ENCODE results near the gene RNU2-63P. TPM values are rescaled to one million over a fixed set of nuclear protein-coding genes. Genes with fewer than 3 reads are reported as not detected.

RNU2-63P gene
- total RNA-seq, 1 experiment from 2014 or later = not detected

- POLR2A ChIA-PET (ENCODE audit: unreplicated experiment) = no interaction called here
Measured at GRCh38 chr2:88053296-88053695, 36.9 kb upstream of the RNU2-63P start.

DNA sequence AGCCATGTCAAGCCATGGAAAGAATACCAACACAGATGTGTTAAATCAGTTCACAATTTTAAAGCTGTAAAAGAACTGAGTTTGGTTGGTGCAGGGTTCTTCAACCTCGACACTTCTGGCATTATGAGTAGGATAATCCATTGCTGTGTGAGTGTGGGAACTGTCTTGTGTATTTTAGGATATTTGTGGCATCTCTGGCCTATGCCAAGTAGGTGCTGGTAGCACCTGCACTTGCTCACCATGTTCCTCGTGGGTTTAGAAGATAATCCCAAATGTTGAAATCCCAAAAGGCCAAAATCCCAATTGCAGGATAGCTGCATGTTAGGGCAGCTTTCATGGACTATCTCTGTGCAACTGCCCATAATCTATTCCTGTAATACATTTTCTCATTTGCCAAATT is 35.4 kb upstream of the RNU2-63P start:
- Histone ChIP-seq H3K27me3 (ENCODE audit: insufficient read depth, low read depth) (no peaks in the 10 kb centered on the region), H3K4me2 (no peak overlapping the region), H3K4me1 (replicated peaks; ENCODE audit: insufficient read depth) (peaks cover 21% of the 10 kb centered on the region), H3K79me2 (ENCODE audit: low read depth) (peaks cover 29% of the 10 kb centered on the region), H3K9me3 (ENCODE audit: insufficient read depth, low read depth) (no peaks in the 10 kb centered on the region), H3K36me3 (ENCODE audit: low read depth) (peaks cover 10% of the 10 kb centered on the region), H3F3A (ENCODE audit: insufficient read depth, low read depth) (no peaks in the 10 kb centered on the region; the same call in 1 of the 2 replicates), H4K20me1 (ENCODE audit: insufficient read depth) (no peaks in the 10 kb centered on the region), H3K27ac (no peak overlapping the region), H3K4me3 (no peak overlapping the region), H3K9me2 (ENCODE audit: insufficient read depth) (no peaks in the 10 kb centered on the region), H2AFZ (no peak overlapping the region)
- TF ChIP-seq CTCF (conservative IDR thresholded peaks at IDR 0.05) (no peak), EZH2 (IDR thresholded peaks at IDR 0.05; ENCODE audit: low read depth) (no peak)
- intact Hi-C loops (cut with micrococcal nuclease; ENCODE audit: unreplicated experiment) = no loop called here
- BruUV-seq (replicated peaks) = no TSS peak
- DNase-seq = no peak
- ChIA-PET CTCF (no interaction called here), POLR2A (ENCODE audit: unreplicated experiment) (no interaction called here)

More at GRCh38 chr2:88053296-88053695, 36.9 kb upstream of the RNU2-63P start:
- Histone ChIP-seq H4K20me1 (ENCODE audit: insufficient read depth) (no peaks in the 10 kb centered on the region), H3K4me2 (peak overlapping the region; percentile 78), H2AFZ (no peak overlapping the region), H3K4me1 (replicated peaks; ENCODE audit: insufficient read depth) (peaks cover 21% of the 10 kb centered on the region), H3K4me3 (peak overlapping the region; percentile 76; the same call in 1 of the 2 replicates), H3K9me3 (ENCODE audit: insufficient read depth, low read depth) (no peaks in the 10 kb centered on the region), H3K9me2 (ENCODE audit: insufficient read depth) (no peaks in the 10 kb centered on the region), H3F3A (ENCODE audit: insufficient read depth, low read depth) (no peaks in the 10 kb centered on the region; the same call in 1 of the 2 replicates), H3K27ac (no peak overlapping the region), H3K79me2 (ENCODE audit: low read depth) (peaks cover 29% of the 10 kb centered on the region), H3K27me3 (ENCODE audit: insufficient read depth, low read depth) (no peaks in the 10 kb centered on the region), H3K36me3 (ENCODE audit: low read depth) (peaks cover 10% of the 10 kb centered on the region)
- BruUV-seq (replicated peaks) = no TSS peak
- no peak for DNase-seq
- intact Hi-C loops (cut with micrococcal nuclease; ENCODE audit: unreplicated experiment) = no loop called here
- CTCF ChIA-PET = no interaction called here
- no peak for TF ChIP-seq EZH2 (IDR thresholded peaks at IDR 0.05; ENCODE audit: low read depth)
- no peak for TF ChIP-seq CTCF (conservative IDR thresholded peaks at IDR 0.05)

DNA sequence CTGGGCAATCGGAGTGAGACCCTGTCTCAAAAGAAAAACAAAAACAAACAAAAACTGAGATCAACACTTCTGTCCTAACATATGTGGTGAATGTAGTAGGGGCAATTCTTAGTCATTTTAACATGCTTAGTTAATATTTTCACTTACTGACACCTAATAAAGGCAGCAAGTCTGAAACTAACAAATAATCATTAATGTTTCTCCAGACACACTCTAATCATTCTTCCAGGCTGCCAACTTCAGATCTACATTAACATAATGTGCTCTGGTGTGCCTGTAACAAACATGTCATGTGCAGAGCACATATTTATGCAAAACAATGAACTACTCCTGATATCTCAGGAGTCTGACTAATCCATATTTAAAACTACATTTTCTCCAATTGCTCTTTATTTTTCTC is 33.3 kb upstream of the RNU2-63P start:
- H3F3A ChIP-seq (ENCODE audit: insufficient read depth, low read depth) = no peaks in the 10 kb centered on the region; the same call in 1 of the 2 replicates
- H4K20me1 ChIP-seq (ENCODE audit: insufficient read depth) = peaks cover 3% of the 10 kb centered on the region; the same call in 1 of the 2 replicates
- BruUV-seq (replicated peaks) = no TSS peak
- H3K27me3 ChIP-seq (ENCODE audit: insufficient read depth, low read depth) = no peaks in the 10 kb centered on the region
- H2AFZ ChIP-seq = no peak overlapping the region
- ChIA-PET CTCF (no interaction called here), POLR2A (ENCODE audit: unreplicated experiment) (no interaction called here)
- H3K27ac ChIP-seq = no peak overlapping the region
- peaks cover 10% of the 10 kb centered on the region for H3K36me3 ChIP-seq (ENCODE audit: low read depth)
- TF ChIP-seq CTCF (conservative IDR thresholded peaks at IDR 0.05) = no peak
- TF ChIP-seq EZH2 (IDR thresholded peaks at IDR 0.05; ENCODE audit: low read depth) = no peak
- H3K9me3 ChIP-seq (ENCODE audit: insufficient read depth, low read depth) = no peaks in the 10 kb centered on the region
- H3K4me1 ChIP-seq (replicated peaks; ENCODE audit: insufficient read depth) = peaks cover 12% of the 10 kb centered on the region
- peaks cover 22% of the 10 kb centered on the region for H3K79me2 ChIP-seq (ENCODE audit: low read depth)
- no peak for DNase-seq
- no peak overlapping the region for H3K4me2 ChIP-seq
- H3K9me2 ChIP-seq (ENCODE audit: insufficient read depth) = no peaks in the 10 kb centered on the region
- intact Hi-C loops (cut with micrococcal nuclease; ENCODE audit: unreplicated experiment) = no loop called here
- no peak overlapping the region for H3K4me3 ChIP-seq
